Endodermal cell (in vitro differentiated cells): Measurements from ENCODE around the gene MYO5B. TPM values are rescaled to one million over a fixed set of nuclear protein-coding genes. Genes with fewer than 3 reads are reported as not detected.

Experiments used
- DNase-seq: peaks from one replicate; pipeline ENCODE4 v3.0.0-alpha.2; 2017
- H3K27ac ChIP-seq: 2 replicates; pipeline ENCODE4 v1.5.1; 2013; ENCODE audit warnings: mild to moderate bottlenecking, low read depth, low read length, moderate library complexity
- H3K27me3 ChIP-seq: 2 replicates; pipeline ENCODE4 v1.6.1; 2013; ENCODE audit warnings: mild to moderate bottlenecking, low read length, moderate library complexity; ENCODE audit not compliant: insufficient read depth, control insufficient read depth, poor library complexity, severe bottlenecking
- H3K36me3 ChIP-seq: 2 replicates; pipeline ENCODE4 v1.7.0; 2013; ENCODE audit warnings: mild to moderate bottlenecking, low read length, moderate library complexity; ENCODE audit not compliant: control insufficient read depth, insufficient read depth
- H3K4me1 ChIP-seq: one replicate; pipeline ENCODE4 v1.7.0; 2013; ENCODE audit warnings: low read length; ENCODE audit not compliant: control insufficient read depth, insufficient read depth
- H3K4me3 ChIP-seq: 2 replicates; pipeline ENCODE4 v1.5.1; 2013; ENCODE audit warnings: mild to moderate bottlenecking, low read length, moderate library complexity
- H3K9ac ChIP-seq: 2 replicates; pipeline ENCODE4 v1.6.1; 2013; ENCODE audit warnings: mild to moderate bottlenecking, low read length, moderate library complexity; ENCODE audit not compliant: poor library complexity, severe bottlenecking; ENCODE audit errors: extremely low read depth
- H3K9me3 ChIP-seq: 2 replicates; pipeline ENCODE4 v1.6.1; 2013; ENCODE audit warnings: mild to moderate bottlenecking, low read length, moderate library complexity; ENCODE audit not compliant: control insufficient read depth
- H3K27ac Mint-ChIP-seq: 2 replicates; pipeline ENCODE4 v1.8.0; 2020; ENCODE audit warnings: mixed read lengths
- H3K27me3 Mint-ChIP-seq: 2 replicates; pipeline ENCODE4 v1.8.0; 2021; ENCODE audit warnings: mild to moderate bottlenecking, mixed read lengths; ENCODE audit not compliant: insufficient read depth
- H3K36me3 Mint-ChIP-seq: 2 replicates; pipeline ENCODE4 v1.8.0; 2020; ENCODE audit warnings: low read depth, mixed read lengths
- H3K4me1 Mint-ChIP-seq: 2 replicates; pipeline ENCODE4 v1.8.0; 2020; ENCODE audit warnings: mixed read lengths
- H3K4me3 Mint-ChIP-seq: 2 replicates; pipeline ENCODE4 v1.8.0; 2020; ENCODE audit warnings: mild to moderate bottlenecking, moderate library complexity, mixed read lengths
- H3K9me3 Mint-ChIP-seq: 2 replicates; pipeline ENCODE4 v1.8.0; 2020; ENCODE audit warnings: mild to moderate bottlenecking, mixed read lengths
- CTCF ChIP-seq: fragments of 200-600 bp; sonication (generic); conservative IDR thresholded peaks from 2 replicates; pipeline ENCODE4 v1.5.0; 2021; ENCODE audit warnings: antibody characterized with exemption, mild to moderate bottlenecking
- WGBS, 2 experiments: methylation state at CpG; one replicate each; pipeline versions ENCODE4 v1.1.5 to v1.1.7; 2013; ENCODE audit warnings: missing lambda C conversion rate in 2 of 2, mixed read lengths in 1 of 2; ENCODE audit not compliant: insufficient coverage in 1 of 2, insufficient read length in 1 of 2; 5-methylcytosine and 5-hydroxymethylcytosine counted together
- total RNA-seq, 2 donors: library from RNA; stranded (reverse); fragmentation: NEBNext Ultra II Directional in 1 of 2; extraction: Animal tissue kit (Norgen Biotek cat#: 25700) in 1 of 2; gene quantifications; 2 replicates in 1 of 2; 3 replicates in 1 of 2; pipeline ENCODE4 v1.2.1, GENCODE V29; 2021

MYO5B gene
- total RNA-seq, 2 donors from 2014 or later = 12.2 to 16.8 TPM

GRCh38 chr18:50006470-50007046, 188.4 kb downstream of the MYO5B start:
- H3K9me3 ChIP-seq = no peaks in the 10 kb centered on the region
- Mint-ChIP-seq H3K4me1 (peaks cover 11% of the 10 kb centered on the region), H3K4me3 (no peak overlapping the region), H3K27me3 (peaks cover 1% of the 10 kb centered on the region), H3K9me3 (no peaks in the 10 kb centered on the region), H3K27ac (no peak overlapping the region), H3K36me3 (no peaks in the 10 kb centered on the region)
- no peaks in the 10 kb centered on the region for H3K27me3 ChIP-seq
- WGBS, 2 experiments = 93% methylated on average over 2 of the region's 2 CpGs; no CpG with 5 or more reads in 1 of the 2 experiments
- peaks cover 7% of the 10 kb centered on the region for H3K4me1 ChIP-seq
- no peak overlapping the region for H3K4me3 ChIP-seq
- H3K9ac ChIP-seq = no peak overlapping the region
- no peaks in the 10 kb centered on the region for H3K36me3 ChIP-seq
- no peak for TF ChIP-seq CTCF
- peak; percentile 51 for DNase-seq
- no peak overlapping the region for H3K27ac ChIP-seq

GRCh38 chr18:50004013-50004412, 190.9 kb downstream of the MYO5B start:
- Mint-ChIP-seq H3K27ac (no peak overlapping the region), H3K9me3 (no peaks in the 10 kb centered on the region), H3K36me3 (no peaks in the 10 kb centered on the region), H3K4me1 (peaks cover 18% of the 10 kb centered on the region), H3K27me3 (peaks cover 3% of the 10 kb centered on the region), H3K4me3 (no peak overlapping the region)
- Histone ChIP-seq H3K27me3 (no peaks in the 10 kb centered on the region), H3K36me3 (no peaks in the 10 kb centered on the region), H3K9me3 (no peaks in the 10 kb centered on the region), H3K4me3 (no peak overlapping the region), H3K27ac (no peak overlapping the region), H3K9ac (no peak overlapping the region), H3K4me1 (peaks cover 7% of the 10 kb centered on the region)
- no peak for DNase-seq
- no peak for TF ChIP-seq CTCF
- 93 to 96% methylated on average over 4 of the region's 4 CpGs for WGBS, 2 experiments

GRCh38 chr18:50002781-50003180, 192.2 kb downstream of the MYO5B start:
- Histone ChIP-seq H3K36me3 (no peaks in the 10 kb centered on the region), H3K4me1 (peaks cover 7% of the 10 kb centered on the region), H3K4me3 (no peak overlapping the region), H3K9me3 (no peaks in the 10 kb centered on the region), H3K27me3 (no peaks in the 10 kb centered on the region), H3K9ac (no peak overlapping the region), H3K27ac (no peak overlapping the region)
- no peak overlapping the region for H3K27ac Mint-ChIP-seq
- H3K27me3 Mint-ChIP-seq = peaks cover 3% of the 10 kb centered on the region
- WGBS, 2 experiments = 68 to 88% methylated on average over 2 of the region's 2 CpGs
- peaks cover 21% of the 10 kb centered on the region for H3K4me1 Mint-ChIP-seq
- H3K4me3 Mint-ChIP-seq = no peak overlapping the region
- no peak for DNase-seq
- no peaks in the 10 kb centered on the region for H3K9me3 Mint-ChIP-seq
- no peak for TF ChIP-seq CTCF
- H3K36me3 Mint-ChIP-seq = no peaks in the 10 kb centered on the region
